ENCODE measurements around the gene EVX2.

GRCh38 chr2:176107731-176108181, 24.0 kb upstream of the EVX2 start:
- no peak for TF ChIP-seq CREB3L1 (IDR thresholded peaks at IDR 0.05; ENCODE audit: borderline replicate concordance, low read depth)
- no peak for TF ChIP-seq RFX5 (IDR thresholded peaks at IDR 0.05; ENCODE audit: low read depth, low read length)
- no peak for TF ChIP-seq THRAP3 (IDR thresholded peaks at IDR 0.05; ENCODE audit: borderline replicate concordance)
- no peak for TF ChIP-seq BCLAF1 (IDR thresholded peaks at IDR 0.05; ENCODE audit: borderline replicate concordance in 1 of 2, control insufficient read depth in 1 of 2, low read depth in 2 of 2, low read length in 1 of 2)
- no peak for TF ChIP-seq MXI1 (IDR thresholded peaks at IDR 0.05; ENCODE audit: low read depth, low read length)
- TF ChIP-seq, protein P1, sequence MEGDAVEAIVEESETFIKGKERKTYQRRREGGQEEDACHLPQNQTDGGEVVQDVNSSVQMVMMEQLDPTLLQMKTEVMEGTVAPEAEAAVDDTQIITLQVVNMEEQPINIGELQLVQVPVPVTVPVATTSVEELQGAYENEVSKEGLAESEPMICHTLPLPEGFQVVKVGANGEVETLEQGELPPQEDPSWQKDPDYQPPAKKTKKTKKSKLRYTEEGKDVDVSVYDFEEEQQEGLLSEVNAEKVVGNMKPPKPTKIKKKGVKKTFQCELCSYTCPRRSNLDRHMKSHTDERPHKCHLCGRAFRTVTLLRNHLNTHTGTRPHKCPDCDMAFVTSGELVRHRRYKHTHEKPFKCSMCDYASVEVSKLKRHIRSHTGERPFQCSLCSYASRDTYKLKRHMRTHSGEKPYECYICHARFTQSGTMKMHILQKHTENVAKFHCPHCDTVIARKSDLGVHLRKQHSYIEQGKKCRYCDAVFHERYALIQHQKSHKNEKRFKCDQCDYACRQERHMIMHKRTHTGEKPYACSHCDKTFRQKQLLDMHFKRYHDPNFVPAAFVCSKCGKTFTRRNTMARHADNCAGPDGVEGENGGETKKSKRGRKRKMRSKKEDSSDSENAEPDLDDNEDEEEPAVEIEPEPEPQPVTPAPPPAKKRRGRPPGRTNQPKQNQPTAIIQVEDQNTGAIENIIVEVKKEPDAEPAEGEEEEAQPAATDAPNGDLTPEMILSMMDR (IDR thresholded peaks at IDR 0.05 in 2 of 3, conservative IDR thresholded peaks at IDR 0.05 in 1 of 3; ENCODE audit: insufficient read depth in 2 of 3, low read depth in 1 of 3, low read length in 3 of 3) = no peak
- TF ChIP-seq EP300 (IDR thresholded peaks at IDR 0.05; ENCODE audit: low read length) = no peak
- TF ChIP-seq, protein P2, sequence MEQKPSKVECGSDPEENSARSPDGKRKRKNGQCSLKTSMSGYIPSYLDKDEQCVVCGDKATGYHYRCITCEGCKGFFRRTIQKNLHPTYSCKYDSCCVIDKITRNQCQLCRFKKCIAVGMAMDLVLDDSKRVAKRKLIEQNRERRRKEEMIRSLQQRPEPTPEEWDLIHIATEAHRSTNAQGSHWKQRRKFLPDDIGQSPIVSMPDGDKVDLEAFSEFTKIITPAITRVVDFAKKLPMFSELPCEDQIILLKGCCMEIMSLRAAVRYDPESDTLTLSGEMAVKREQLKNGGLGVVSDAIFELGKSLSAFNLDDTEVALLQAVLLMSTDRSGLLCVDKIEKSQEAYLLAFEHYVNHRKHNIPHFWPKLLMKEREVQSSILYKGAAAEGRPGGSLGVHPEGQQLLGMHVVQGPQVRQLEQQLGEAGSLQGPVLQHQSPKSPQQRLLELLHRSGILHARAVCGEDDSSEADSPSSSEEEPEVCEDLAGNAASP (IDR thresholded peaks at IDR 0.05) = no peak
- no peak for TF ChIP-seq CTBP1 (IDR thresholded peaks at IDR 0.05; ENCODE audit: borderline replicate concordance)
- no peak for TF ChIP-seq POLR3G (IDR thresholded peaks at IDR 0.05; ENCODE audit: extremely low read depth, insufficient read length, insufficient replicate concordance)
- TF ChIP-seq MAX (CRISPR knock-in tag; IDR thresholded peaks at IDR 0.05) = no peak
- TF ChIP-seq, protein P3, sequence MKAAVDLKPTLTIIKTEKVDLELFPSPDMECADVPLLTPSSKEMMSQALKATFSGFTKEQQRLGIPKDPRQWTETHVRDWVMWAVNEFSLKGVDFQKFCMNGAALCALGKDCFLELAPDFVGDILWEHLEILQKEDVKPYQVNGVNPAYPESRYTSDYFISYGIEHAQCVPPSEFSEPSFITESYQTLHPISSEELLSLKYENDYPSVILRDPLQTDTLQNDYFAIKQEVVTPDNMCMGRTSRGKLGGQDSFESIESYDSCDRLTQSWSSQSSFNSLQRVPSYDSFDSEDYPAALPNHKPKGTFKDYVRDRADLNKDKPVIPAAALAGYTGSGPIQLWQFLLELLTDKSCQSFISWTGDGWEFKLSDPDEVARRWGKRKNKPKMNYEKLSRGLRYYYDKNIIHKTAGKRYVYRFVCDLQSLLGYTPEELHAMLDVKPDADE (conservative IDR thresholded peaks at IDR 0.05; ENCODE audit: control insufficient read depth, low read depth, low read length) = no peak
